ENCODE measurements around the gene SLC34A1. TPM values are rescaled to one million over a fixed set of nuclear protein-coding genes. Genes with fewer than 3 reads are reported as not detected.

Gene SLC34A1
- total and polyA plus RNA-seq, 2 of the 4 experiments (the other 2 are of a cell fraction), result not detected

DNA sequence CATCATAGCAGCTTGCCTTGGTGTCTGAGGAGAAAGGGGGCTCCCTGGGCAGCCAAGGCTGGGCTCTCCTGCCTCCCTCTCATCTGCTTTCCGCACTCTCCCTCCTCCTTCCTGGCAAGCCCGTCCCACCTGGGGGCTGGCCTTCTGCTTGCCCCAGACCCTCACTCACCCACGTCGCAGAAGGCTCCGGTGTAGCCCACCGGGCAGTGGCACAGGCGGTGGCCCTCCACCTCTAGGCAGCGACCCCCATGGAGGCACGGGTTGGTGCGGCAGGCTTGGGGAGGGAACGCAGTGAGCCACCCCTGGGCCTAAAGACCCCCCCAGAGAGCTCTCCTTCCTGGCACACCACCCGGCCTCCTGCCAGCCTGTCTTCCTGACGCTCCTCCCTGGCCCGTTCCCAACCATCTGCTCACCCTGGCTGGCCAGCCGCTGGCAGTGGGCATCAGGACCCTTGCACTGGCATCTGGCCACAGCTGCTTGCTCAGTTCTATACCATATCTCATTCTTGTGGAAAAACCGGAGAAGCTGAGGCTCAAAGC lies 20.5 kb downstream of the SLC34A1 start:
- peak overlapping the region; percentile 87 for H3K4me2 ChIP-seq (ENCODE audit: low read depth, low read length)
- intact Hi-C loops (cut with micrococcal nuclease) (loop anchor here (1.0 to 2.0 kb wide), 4 partner anchors 22 to 97 kb away; partner anchors contain the start of genes GRK6 and PRR7), in situ Hi-C loops (cut with MboI; ENCODE audit: low sequenced_read_pairs) (loop anchor here (5.0 kb wide), 1 partner anchor 43 kb away; the partner anchor contains the start of gene PRR7), dilution Hi-C loops (cut with HindIII; ENCODE audit: low sequenced_read_pairs, unreplicated experiment) (no loop called here)
- peak overlapping the region; percentile 43; the same call in 1 of the 2 replicates for H2AK5ac ChIP-seq (ENCODE audit: low read depth, low read length)
- H3K27ac ChIP-seq (ENCODE audit: insufficient read depth, low read length), result no peak overlapping the region
- peak overlapping the region; percentile 24; the same call in 1 of the 2 replicates for H3K18ac ChIP-seq (ENCODE audit: low read depth, low read length)
- H3K4ac ChIP-seq (ENCODE audit: low read depth, low read length), result peak overlapping the region; percentile 63
- H3K56ac ChIP-seq (ENCODE audit: extremely low read depth, insufficient read depth, low read length), result no peak overlapping the region
- H3K23ac ChIP-seq (ENCODE audit: low read depth, low read length), result no peak overlapping the region
- WGBS, 2 experiments (ENCODE audit: extremely low coverage in 2 of 2, insufficient read length in 1 of 2), result 42% methylated on average over 6 of the region's 16 CpGs; no CpG with 5 or more reads in 1 of the 2 experiments
- H2BK120ac ChIP-seq (ENCODE audit: low read depth, low read length), result peak overlapping the region; percentile 64; the same call in 1 of the 2 replicates
- H3K9me1 ChIP-seq (ENCODE audit: insufficient read depth, low read length), result no peaks in the 10 kb centered on the region
- peak overlapping the region; percentile 91 to 97 for H4K8ac ChIP-seq (ENCODE audit: low read depth in 2 of 2, low read length in 2 of 2)
- no peak overlapping the region; the same call in 2 of the 3 replicates for H2BK15ac ChIP-seq (ENCODE audit: low read depth, low read length)
- H4K91ac ChIP-seq (ENCODE audit: insufficient read depth, low read depth, low read length), result peak overlapping the region; percentile 79; the same call in 1 of the 2 replicates
- no peaks in the 10 kb centered on the region for H3K36me3 ChIP-seq (ENCODE audit: control insufficient read depth, insufficient read depth, low read length)
- H3K14ac ChIP-seq (replicated peaks; ENCODE audit: low read depth, low read length), result peak overlapping the region; percentile 81
- ChIA-PET CTCF (interaction anchor here (0.5 to 5.4 kb wide), 21 partner anchors 10 to 392 kb away, joined by 3 to 56 read pairs (median 4); partner anchors contain the start of genes GRK6, LMAN2, PDLIM7 and PRR7), POLR2A (ENCODE audit: unreplicated experiment) (no interaction called here)
- H4K20me1 ChIP-seq (ENCODE audit: insufficient read depth, low read length), result no peaks in the 10 kb centered on the region
- peaks cover 4% of the 10 kb centered on the region; the same call in 1 of the 2 replicates for H3K4me1 ChIP-seq (ENCODE audit: control insufficient read depth, insufficient read depth, low read length)
- no peaks in the 10 kb centered on the region for H3K79me1 ChIP-seq (ENCODE audit: low read depth in 1 of 2, low read length in 2 of 2)
- H3K9me3 ChIP-seq (ENCODE audit: control insufficient read depth, insufficient read depth, low read length), result peaks cover 2% of the 10 kb centered on the region; the same call in 1 of the 2 replicates
- H2BK20ac ChIP-seq (ENCODE audit: low read depth, low read length), result no peak overlapping the region
- peak overlapping the region; percentile 17 for H2AK9ac ChIP-seq (replicated peaks; ENCODE audit: low read depth, low read length, poor library complexity)
- no peak for TF ChIP-seq CHD1 (IDR thresholded peaks at IDR 0.05; ENCODE audit: low read depth, low read length)
- H2BK5ac ChIP-seq (ENCODE audit: low read depth, low read length, poor library complexity, severe bottlenecking), result no peak overlapping the region
- no peak for ATAC-seq (ENCODE audit: low read depth)
- H3K4me3 ChIP-seq (ENCODE audit: insufficient read depth, low read depth, low read length), result peak overlapping the region; percentile 57; the same call in 1 of the 2 replicates
- H3K27me3 ChIP-seq (ENCODE audit: control insufficient read depth, insufficient read depth, low read length), result peaks cover 53% of the 10 kb centered on the region
- peak overlapping the region; percentile 57 for H3K9ac ChIP-seq (ENCODE audit: low read depth, low read length)
- no TSS peak for BruUV-seq (replicated peaks)
- H4K5ac ChIP-seq (ENCODE audit: low read depth, low read length), result peak overlapping the region; percentile 81
- DNase-seq, result no peak
- H2AFZ ChIP-seq (replicated peaks; ENCODE audit: low read length, poor library complexity), result peak overlapping the region; percentile 92

Data from IMR-90 (cell line).